GM12872 (cell line): Measurements from ENCODE around the gene SLC10A7.

Experiments used
- TF ChIP-seq, protein P1 (sequence below): IDR thresholded peaks from 3 replicates; pipeline ENCODE4 v1.5.1; 2011; ENCODE audit warnings: low read depth, mild to moderate bottlenecking, low read length, moderate library complexity; ENCODE audit not compliant: insufficient read depth

SLC10A7 gene

GRCh38 chr4:146525754-146526153 lies 4.0 kb upstream of the SLC10A7 start:
- TF ChIP-seq, protein P1, sequence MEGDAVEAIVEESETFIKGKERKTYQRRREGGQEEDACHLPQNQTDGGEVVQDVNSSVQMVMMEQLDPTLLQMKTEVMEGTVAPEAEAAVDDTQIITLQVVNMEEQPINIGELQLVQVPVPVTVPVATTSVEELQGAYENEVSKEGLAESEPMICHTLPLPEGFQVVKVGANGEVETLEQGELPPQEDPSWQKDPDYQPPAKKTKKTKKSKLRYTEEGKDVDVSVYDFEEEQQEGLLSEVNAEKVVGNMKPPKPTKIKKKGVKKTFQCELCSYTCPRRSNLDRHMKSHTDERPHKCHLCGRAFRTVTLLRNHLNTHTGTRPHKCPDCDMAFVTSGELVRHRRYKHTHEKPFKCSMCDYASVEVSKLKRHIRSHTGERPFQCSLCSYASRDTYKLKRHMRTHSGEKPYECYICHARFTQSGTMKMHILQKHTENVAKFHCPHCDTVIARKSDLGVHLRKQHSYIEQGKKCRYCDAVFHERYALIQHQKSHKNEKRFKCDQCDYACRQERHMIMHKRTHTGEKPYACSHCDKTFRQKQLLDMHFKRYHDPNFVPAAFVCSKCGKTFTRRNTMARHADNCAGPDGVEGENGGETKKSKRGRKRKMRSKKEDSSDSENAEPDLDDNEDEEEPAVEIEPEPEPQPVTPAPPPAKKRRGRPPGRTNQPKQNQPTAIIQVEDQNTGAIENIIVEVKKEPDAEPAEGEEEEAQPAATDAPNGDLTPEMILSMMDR, result no peak

GRCh38 chr4:146524663-146525062 lies 2.9 kb upstream of the SLC10A7 start:
- TF ChIP-seq, protein P1, result no peak

DNA sequence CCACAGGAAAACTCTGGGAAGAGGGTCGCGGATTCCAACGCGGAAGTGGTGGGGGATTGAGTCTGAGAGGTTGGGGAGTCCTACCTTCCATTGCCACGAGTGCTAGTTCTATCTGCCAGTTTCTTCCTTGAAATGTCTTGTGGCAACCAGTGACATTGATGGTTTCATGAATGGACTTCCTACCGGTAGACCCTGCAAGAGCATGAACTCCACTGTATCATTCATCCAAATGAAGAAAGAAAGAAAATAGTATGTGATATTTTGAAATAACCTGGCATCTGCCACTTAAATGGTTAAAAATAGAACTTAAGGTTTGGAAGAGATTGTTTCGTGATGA lies 1.1 kb upstream of the SLC10A7 start:
- TF ChIP-seq, protein P1, result no peak

DNA sequence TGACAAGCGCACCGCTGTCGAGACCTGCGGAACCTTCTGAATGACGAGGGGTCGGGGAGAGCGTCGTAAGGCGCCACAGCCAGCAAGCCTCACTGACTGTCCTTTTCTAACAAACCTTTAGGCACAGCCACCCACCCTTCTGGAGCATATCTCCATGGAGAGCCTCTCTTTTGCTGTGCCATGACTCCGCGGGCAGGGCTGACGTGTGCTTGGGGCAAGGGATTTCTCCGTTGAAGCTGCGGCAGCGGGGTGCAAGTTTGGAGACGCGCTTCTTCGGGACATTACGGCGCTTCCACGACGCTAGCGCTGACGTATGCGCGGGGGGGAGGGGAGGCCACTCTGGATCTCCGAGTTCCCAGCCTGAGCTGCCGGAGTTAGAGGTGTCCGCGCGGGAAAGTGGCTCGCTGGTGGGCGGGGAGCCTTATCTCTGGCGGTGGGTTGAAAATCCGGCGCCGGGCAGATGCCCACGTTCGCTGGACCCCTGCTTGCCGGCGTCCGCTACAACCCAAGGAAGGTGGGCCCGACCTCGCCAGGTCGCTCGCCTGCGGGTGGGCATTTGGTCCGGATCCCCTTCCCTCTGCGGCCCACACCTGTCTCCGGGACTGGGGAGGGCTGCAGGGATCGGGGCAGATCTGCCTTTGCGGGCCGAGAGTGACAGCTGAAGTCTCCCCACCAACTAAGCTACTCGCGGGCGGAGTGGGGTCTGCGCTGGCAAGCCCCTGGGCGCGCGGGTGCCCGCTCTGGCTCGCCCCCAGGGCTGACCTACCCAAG lies 543 bp upstream of the SLC10A7 start:
- TF ChIP-seq, protein P1, result no peak

DNA sequence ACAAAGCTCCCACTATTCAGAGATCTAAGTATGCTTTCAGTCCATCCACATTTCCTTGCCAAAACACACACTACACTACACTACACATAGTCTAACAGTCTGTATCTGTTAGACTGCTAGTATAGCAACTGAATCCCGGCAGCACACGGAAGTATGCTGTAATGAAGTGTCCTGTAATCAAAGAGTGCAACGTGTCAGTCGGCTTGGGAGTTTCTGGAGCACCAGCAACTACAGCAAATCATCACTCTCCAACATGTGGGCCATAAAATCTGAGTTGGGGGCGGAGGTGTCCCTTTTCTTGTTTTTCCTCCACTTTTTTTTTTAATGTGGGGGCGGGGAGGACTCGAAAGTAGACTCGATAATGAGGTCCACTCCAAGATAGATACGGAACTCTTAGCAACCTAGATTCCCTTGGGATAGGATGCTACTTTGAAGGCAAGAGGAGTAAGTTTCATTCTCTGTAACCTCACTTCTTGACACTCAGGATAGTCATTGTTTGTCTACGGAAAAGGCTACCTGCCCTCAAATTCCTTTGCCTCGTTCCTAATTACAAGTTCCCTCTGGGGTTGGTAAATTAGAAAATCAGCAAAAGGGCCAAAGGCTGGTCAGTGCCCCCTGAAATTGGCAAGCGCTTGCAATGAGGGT lies 722 bp downstream of the SLC10A7 start:
- TF ChIP-seq, protein P1, result no peak

GRCh38 chr4:146514651-146515357 lies 6.9 kb downstream of the SLC10A7 start:
- TF ChIP-seq, protein P1, result no peak

DNA sequence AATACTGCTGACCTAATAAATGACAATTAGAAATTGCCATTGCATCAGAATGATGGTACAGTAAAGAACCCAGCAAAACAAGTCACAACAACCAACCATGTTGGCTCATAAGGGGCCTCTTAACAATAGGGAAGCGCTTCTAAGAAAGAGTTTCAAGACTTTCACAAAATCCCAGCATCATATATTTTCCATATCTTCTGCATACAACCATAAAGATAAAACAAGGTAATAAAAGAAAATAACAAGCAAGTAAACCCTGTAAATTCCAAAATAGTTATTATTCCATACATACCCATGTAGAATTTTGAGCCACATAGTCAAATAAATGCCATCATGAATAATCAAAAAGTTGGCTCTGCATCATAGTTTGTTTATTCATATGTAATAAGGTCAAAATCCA lies 8.2 kb downstream of the SLC10A7 start:
- TF ChIP-seq, protein P1, result no peak
